HG02571 (cell line): ENCODE data around the gene NLRP7.
"Not testable (repeated sequence)": the region's sequence is repeated elsewhere in the genome, so short reads cannot be mapped to it uniquely, and the experiment has no call there.

Source experiments
- ATAC-seq: cut with Tn5 transposase; IDR thresholded peaks from one replicate; pipeline ENCODE4 v1.9.1; 2021; ENCODE audit warnings: mild to moderate bottlenecking, moderate library complexity; ENCODE audit not compliant: unreplicated experiment

The NLRP7 gene

GRCh38 chr19:54947381-54947780 lies at the start of gene NLRP7:
Gene NLRP7, minus strand, starts transcription at chr19:54947530.
- no peak for ATAC-seq

- no peak for ATAC-seq
Measured at GRCh38 chr19:54995561-54995960, 48.2 kb upstream of the NLRP7 start.

GRCh38 chr19:54989531-54989930 lies 42.2 kb upstream of the NLRP7 start:
- ATAC-seq: not testable (repeated sequence)

GRCh38 chr19:54982562-54982961 lies 35.2 kb upstream of the NLRP7 start:
- not testable (repeated sequence) for ATAC-seq

GRCh38 chr19:54973229-54974090 lies 26.1 kb upstream of the NLRP7 start:
- not testable (repeated sequence) for ATAC-seq

GRCh38 chr19:54971446-54971845 lies 24.1 kb upstream of the NLRP7 start:
- not testable (repeated sequence) for ATAC-seq

- no peak for ATAC-seq
Measured at GRCh38 chr19:54969647-54970046, 22.3 kb upstream of the NLRP7 start.

GRCh38 chr19:54967611-54968010 lies 20.3 kb upstream of the NLRP7 start:
- ATAC-seq: no peak

- ATAC-seq: not testable (repeated sequence)
Measured at GRCh38 chr19:54965055-54965454, 17.7 kb upstream of the NLRP7 start.

- ATAC-seq: no peak
Measured at GRCh38 chr19:54959840-54960239, 12.5 kb upstream of the NLRP7 start.

GRCh38 chr19:54955376-54955775 lies 8.0 kb upstream of the NLRP7 start:
- ATAC-seq: no peak

GRCh38 chr19:54953345-54953713 lies 6.0 kb upstream of the NLRP7 start:
- ATAC-seq: not testable (repeated sequence)

GRCh38 chr19:54952591-54953344 lies 5.4 kb upstream of the NLRP7 start:
- ATAC-seq: no peak

GRCh38 chr19:54950580-54950979 lies 3.2 kb upstream of the NLRP7 start:
- ATAC-seq: not testable (repeated sequence)

- ATAC-seq: no peak
Measured at GRCh38 chr19:54949412-54949811, 2.1 kb upstream of the NLRP7 start.

GRCh38 chr19:54943772-54944361 lies 3.5 kb downstream of the NLRP7 start:
- not testable (repeated sequence) for ATAC-seq

GRCh38 chr19:54939538-54939937 lies 7.8 kb downstream of the NLRP7 start:
- ATAC-seq: not testable (repeated sequence)

- ATAC-seq: no peak
Measured at GRCh38 chr19:54938906-54939305, 8.4 kb downstream of the NLRP7 start.

- ATAC-seq: no peak
Measured at GRCh38 chr19:54937926-54938325, 9.4 kb downstream of the NLRP7 start.

GRCh38 chr19:54928299-54928698 lies 19.0 kb downstream of the NLRP7 start:
- no peak for ATAC-seq

GRCh38 chr19:54923276-54923675 lies 24.1 kb downstream of the NLRP7 start:
- ATAC-seq: no peak

- no peak for ATAC-seq
Measured at GRCh38 chr19:54921082-54921481, 26.2 kb downstream of the NLRP7 start.
